ENCODE measurements around the gene ZNF598.
"Not testable (repeated sequence)": the region's sequence is repeated elsewhere in the genome, so short reads cannot be mapped to it uniquely, and the experiment has no call there.

Gene ZNF598

GRCh38 chr16:1974157-1975070 lies 35.2 kb downstream of the ZNF598 start:
- no peak for DNase-seq

GRCh38 chr16:1973461-1974156 lies 36.0 kb downstream of the ZNF598 start:
- no peak for DNase-seq

GRCh38 chr16:1972490-1972877 lies 37.1 kb downstream of the ZNF598 start:
- no peak for DNase-seq

GRCh38 chr16:1971796-1972489 lies 37.7 kb downstream of the ZNF598 start, which contains the start of gene TBL3:
TSS of gene TBL3 (plus strand) at chr16:1972053. CDS start at chr16:1972165, 112 bp downstream.
- peak; percentile 95 for DNase-seq

GRCh38 chr16:1968146-1968953 lies 41.3 kb downstream of the ZNF598 start:
- no peak for DNase-seq

GRCh38 chr16:1966460-1966859 lies 43.2 kb downstream of the ZNF598 start, which contains the start of gene RNF151:
TSS of gene RNF151 (plus strand) at chr16:1966856. CDS start at chr16:1966882, 26 bp downstream.
- no peak for DNase-seq

- no peak for DNase-seq
These were observed 44.1 kb downstream of the ZNF598 start for GRCh38 chr16:1965396-1966001.

- DNase-seq = peak; percentile 99
These were observed 44.9 kb downstream of the ZNF598 start, which contains the start of gene RPS2 for GRCh38 chr16:1964506-1965395. TSS of gene RPS2 (minus strand) at chr16:1964826. CDS start at chr16:1964625, 201 bp downstream.

- DNase-seq = peak; percentile 8
These were observed 45.7 kb downstream of the ZNF598 start for GRCh38 chr16:1963806-1964505.

GRCh38 chr16:1962161-1963153 lies 47.2 kb downstream of the ZNF598 start:
- not testable (repeated sequence) for DNase-seq

GRCh38 chr16:1961651-1962067 lies 48.0 kb downstream of the ZNF598 start:
- peak; percentile 10 for DNase-seq

GRCh38 chr16:1960665-1961630 lies 48.7 kb downstream of the ZNF598 start:
- DNase-seq = peak; percentile 52

- DNase-seq = peak; percentile 85
These were observed 50.2 kb downstream of the ZNF598 start, which contains the start of gene NDUFB10 for GRCh38 chr16:1959269-1960039. TSS of gene NDUFB10 (plus strand) at chr16:1959538. CDS start at chr16:1959625, 87 bp downstream.

- DNase-seq = no peak
These were observed 50.8 kb downstream of the ZNF598 start for GRCh38 chr16:1958715-1959268.

GRCh38 chr16:1958143-1958491 lies 51.5 kb downstream of the ZNF598 start:
- not testable (repeated sequence) for DNase-seq
